GM19023 (cell line): ENCODE data around the gene LYSMD4.

Source experiments
- ATAC-seq: cut with Tn5 transposase; IDR thresholded peaks from one replicate; pipeline ENCODE4 v1.9.1; 2021; ENCODE audit warnings: mild to moderate bottlenecking, moderate library complexity; ENCODE audit not compliant: unreplicated experiment

Gene LYSMD4

DNA sequence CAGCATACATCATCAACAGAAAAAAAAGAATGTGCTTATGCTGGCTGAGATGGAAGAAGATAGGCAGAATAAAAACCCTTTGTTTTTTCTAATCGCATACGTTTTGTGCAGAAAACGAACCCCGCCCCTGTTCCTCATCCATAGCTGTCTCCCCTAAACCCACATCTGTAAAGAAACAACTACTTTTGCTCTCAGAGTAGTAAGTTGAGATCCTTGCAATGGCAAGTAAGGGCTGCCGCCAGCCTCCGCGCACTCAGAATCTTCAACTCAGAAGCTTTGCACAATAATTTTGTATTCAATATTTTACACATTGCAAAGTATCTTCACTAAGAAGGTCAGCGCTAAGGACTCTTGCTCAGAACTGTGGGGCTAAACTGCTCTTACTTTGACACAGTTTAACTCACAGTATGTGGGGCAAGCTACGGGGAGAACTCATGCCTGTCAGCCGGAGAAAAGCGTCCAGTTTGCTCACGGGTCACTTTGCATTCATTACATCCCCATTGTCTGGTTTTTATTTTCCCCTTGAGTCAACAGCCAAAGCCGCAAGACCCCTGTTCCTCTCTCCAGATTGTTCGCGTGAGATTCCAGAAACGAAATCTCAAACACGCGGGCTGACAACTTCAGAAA lies 1.0 kb downstream of the LYSMD4 start:
- ATAC-seq: no peak

GRCh38 chr15:99731336-99732123 lies 1.7 kb downstream of the LYSMD4 start:
- no peak for ATAC-seq

DNA sequence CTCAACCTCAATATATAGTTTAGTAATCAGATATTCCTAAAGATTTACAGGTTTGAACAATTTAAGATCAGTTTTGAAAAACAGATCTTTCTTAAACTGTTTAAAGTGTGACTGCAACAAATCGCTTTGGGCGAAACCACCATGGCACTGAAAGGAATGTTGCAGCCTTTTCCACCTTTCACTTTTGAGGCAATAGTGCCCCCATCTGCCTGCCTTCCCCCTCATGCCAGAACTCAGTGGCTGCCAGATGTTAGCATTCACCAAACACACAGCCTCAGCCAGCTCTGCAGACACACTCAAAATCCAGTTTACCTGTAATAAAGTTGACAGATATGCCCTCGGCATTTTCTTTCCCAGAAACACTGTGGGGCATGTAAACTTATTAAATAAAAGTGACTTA lies 3.3 kb downstream of the LYSMD4 start:
- ATAC-seq: no peak

GRCh38 chr15:99729327-99729726 lies 3.9 kb downstream of the LYSMD4 start:
- ATAC-seq: no peak

DNA sequence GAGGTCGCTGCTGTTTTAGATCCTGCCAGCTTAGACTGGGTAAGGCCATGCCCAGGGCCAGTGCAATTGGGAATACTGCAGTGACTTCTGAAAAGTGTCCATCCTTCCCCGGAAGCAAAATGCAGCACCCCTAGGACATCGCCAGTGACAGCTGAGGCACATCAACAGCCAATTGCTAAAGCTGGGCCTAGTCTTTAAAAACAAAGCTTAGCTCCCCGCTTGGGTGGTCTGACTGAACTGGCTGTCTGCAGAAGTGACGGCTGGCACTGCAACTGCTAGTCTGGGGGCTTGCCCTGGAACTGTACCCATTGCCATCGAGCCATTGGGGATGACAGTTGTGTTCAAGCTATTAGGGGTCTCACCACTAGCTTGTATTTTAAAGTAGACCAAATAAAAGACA lies 4.3 kb downstream of the LYSMD4 start:
- no peak for ATAC-seq

GRCh38 chr15:99727733-99728132 lies 5.5 kb downstream of the LYSMD4 start:
- ATAC-seq: no peak

DNA sequence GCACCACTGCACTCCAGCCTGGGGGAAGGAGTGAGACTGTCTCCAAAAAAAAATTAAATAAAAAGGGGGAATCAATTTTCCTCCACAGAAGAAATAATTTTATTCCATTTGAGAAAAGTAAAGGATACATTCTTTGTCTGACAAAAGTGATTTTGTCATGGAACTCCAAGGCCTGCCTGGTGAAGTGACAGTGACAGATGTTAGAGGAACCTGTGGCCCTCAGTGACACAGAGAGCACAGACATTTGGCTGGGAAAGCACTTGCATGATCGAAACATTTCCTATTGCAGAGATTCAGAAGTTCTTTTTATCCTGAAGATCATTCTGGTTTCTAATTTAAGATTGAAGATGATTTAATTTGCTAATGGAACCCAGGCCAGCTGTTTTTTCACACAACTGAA lies 5.9 kb downstream of the LYSMD4 start:
- no peak for ATAC-seq

- no peak for ATAC-seq
Measured at GRCh38 chr15:99726333-99726732, 6.9 kb downstream of the LYSMD4 start.

DNA sequence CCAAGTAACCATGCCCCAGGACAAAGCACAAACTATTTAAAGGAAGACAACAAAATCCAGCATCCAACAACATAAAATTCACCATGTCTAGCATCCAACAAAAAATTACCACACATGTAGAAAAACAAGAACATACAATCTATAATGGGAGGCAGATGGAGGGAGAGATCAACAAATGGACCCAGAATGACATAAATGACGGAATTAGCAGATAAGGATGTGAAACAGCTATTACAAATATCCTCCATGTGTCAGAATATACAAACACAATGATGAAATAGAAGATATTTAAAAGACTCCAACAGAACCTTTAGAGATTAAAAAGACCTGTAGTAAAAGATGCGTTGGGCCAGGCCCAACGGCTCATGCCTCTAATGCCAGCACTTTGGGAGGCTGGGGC lies 10.8 kb downstream of the LYSMD4 start:
- no peak for ATAC-seq

GRCh38 chr15:99721896-99722295 lies 11.3 kb downstream of the LYSMD4 start:
- no peak for ATAC-seq

DNA sequence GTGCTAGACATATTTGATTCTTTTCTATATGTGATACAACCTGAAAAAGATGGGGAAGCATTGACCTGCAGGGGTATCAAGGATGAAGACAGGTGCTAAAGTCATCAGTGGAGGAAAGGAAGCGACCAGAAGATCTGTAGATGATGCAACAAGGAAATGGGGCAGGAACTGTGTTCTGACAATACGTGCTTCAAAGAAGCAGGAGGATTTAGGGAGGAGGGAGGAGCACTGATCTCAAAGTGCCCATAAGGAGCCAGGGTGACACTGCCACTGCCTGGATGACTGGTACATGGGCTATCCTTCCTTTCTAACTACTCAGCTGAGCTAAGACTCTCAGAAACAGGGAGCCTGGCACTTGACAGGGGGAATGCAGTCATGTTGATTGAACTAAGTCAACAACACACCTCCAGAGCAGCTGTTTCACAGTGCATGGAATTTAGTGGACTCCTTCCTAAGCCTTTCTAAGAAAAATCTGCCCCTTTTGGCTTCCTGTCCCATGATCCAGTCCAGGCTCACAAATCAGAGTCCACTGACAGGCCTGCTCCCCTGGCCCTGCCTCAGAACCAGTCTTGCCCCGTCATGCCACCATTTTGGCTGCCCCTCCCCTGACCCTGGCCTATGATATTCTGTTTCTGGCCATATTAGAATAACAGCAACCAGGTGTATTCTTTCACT lies 12.0 kb downstream of the LYSMD4 start:
- no peak for ATAC-seq

- no peak for ATAC-seq
Measured at GRCh38 chr15:99720533-99720932, 12.7 kb downstream of the LYSMD4 start.

GRCh38 chr15:99719096-99719541 lies 14.1 kb downstream of the LYSMD4 start:
- ATAC-seq: peak; percentile 83

DNA sequence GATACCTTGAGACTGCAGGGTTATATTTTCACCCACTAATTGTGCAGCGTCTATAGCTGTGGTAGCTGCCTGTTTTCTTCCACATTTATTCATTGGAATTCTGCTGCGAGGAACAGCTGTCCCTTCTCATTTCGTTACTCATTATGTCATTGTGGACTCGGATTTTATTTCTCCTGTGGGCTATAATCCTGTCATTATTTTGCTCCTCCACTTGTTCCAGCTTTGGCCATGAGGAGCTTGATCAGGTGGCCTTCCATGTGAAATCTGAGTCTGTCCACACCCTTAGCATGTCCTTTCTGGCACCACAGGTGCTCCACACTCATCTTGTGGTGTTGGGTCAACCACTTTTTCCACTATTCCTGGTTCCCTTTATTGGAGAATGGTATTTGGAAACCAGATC lies 14.8 kb downstream of the LYSMD4 start:
- no peak for ATAC-seq

GRCh38 chr15:99717161-99718009 lies 15.9 kb downstream of the LYSMD4 start:
- peak; percentile 35 for ATAC-seq

- no peak for ATAC-seq
Measured at GRCh38 chr15:99716540-99717095, 16.6 kb downstream of the LYSMD4 start.

DNA sequence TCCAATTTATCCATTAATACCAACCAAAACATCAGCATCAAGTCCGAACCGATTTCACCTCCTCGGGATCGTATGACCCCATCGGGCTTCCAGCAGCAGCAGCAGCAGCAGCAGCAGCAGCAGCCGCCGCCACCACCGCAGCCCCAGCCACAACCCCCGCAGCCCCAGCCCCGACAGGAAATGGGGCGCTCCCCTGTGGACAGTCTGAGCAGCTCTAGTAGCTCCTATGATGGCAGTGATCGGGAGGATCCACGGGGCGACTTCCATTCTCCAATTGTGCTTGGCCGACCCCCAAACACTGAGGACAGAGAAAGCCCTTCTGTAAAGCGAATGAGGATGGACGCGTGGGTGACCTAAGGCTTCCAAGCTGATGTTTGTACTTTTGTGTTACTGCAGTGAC lies 20.8 kb downstream of the LYSMD4 start:
- ATAC-seq: no peak

DNA sequence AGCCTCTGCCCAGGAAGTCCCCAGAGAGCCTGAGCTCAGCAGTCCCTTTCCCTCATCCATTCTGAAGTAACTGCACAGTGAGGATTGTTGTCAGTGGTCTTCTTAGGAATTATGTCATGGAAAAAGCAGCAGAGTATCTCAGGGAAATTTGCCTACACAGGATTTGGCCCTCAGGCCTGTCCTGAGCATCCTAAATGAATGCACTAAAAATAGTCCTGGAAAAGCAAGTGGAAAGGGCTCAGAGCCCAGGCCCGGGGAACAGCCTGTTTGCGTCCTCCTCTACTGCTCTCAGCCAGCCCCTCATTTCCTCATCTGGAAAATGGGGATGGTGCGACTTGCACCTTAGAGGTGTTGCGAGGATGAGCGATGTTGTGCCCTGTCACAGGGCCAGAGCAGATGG lies 21.6 kb downstream of the LYSMD4 start:
- no peak for ATAC-seq

DNA sequence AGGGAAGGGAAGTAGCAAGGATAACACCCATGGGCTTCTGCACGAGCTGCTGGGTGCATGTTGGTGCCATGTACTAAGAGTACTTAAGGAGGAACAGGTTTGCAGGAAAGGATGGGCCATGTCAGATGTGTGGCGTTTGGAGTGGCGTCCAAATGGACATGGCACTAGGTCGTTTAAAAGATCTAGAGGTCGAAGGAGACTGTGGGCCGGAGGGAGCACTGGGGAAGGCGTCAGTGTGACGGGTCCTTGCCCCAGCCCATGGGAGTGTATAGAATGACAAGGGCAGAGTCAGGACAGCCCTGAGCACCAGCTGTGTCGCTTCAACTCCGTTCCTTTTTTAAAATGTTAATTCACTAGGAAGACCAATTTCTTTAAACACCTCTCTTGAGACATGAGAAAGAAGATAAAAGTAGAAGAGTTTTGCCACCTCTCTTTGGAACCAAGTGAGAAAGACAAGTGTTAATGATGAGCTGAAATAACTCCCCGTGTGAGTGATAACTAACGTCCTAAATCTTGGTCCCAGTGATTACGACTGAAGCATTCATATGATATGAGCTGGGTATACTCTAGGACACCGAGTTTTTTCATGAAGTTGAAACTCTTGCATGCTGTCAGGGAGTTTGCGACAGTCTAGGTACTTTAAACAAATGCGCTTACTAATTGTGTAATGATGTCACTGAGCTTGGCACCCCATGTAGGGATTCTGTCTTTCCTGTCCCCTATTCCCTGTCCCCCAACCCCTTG lies 23.8 kb downstream of the LYSMD4 start:
- ATAC-seq: no peak

GRCh38 chr15:99708563-99708962 lies 24.7 kb downstream of the LYSMD4 start:
- ATAC-seq: no peak
